NCI-H1436 (cell line): ENCODE results near the gene DAPK1.

Experiments used
- DNase-seq: peaks from one replicate; lab custom pipeline; 2025; lab: John Stamatoyannopoulos, UW

Gene DAPK1

GRCh38 chr9:87668722-87669121 lies 171.1 kb downstream of the DAPK1 start:
- no peak for DNase-seq

DNA sequence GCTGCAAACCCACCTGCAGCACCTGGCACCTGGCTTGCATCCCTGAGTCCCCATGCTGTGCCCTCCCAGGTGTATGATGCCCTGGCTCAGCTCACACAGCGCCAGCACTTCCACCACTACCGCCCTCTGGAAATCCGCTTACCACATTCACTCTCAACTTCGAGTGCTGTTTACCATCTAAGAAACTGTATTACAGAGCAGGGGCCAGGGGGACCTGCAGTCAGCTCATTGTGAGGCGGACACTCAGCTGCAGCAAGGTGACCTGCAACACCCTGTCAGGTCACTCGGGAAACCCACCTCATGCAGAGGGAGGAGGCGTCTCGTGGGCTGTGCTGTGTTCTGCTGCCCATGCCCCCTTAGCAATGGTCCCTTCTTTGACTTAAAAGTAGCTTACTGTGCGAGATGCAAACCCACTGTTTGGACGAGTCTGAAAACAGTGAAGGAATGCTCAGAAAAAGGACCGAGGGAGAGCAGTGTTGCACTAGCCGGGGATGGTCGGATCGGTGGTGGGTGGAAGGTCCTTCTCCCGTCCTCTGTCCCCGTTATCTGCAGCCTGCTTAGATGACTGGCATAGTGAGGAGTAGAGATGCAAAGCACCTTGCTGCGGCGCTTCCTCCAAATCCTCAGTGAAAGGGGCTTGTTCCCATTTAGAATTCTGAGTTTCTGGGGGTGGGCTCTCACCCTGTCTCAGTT lies 173.1 kb downstream of the DAPK1 start:
- no peak for DNase-seq

DNA sequence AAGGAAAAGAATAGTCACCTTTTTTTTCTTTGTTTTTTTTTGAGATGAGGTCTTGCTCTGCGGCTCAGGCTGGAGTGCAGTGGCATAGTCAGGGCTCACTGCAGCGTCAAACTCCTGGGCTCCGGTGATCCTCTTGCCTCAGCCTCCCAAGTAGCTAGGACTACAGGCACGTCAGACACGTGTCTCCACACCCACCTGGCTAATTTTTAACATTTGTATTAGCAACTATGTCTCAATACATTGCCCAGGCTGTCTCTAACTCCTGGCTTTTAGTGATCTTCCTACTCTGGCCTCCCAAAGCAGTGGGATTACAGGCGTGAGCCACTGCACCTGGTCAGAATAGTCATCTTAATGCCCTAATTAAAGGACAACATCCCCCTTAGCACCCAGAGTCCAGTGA lies 173.8 kb downstream of the DAPK1 start:
- DNase-seq, result no peak

DNA sequence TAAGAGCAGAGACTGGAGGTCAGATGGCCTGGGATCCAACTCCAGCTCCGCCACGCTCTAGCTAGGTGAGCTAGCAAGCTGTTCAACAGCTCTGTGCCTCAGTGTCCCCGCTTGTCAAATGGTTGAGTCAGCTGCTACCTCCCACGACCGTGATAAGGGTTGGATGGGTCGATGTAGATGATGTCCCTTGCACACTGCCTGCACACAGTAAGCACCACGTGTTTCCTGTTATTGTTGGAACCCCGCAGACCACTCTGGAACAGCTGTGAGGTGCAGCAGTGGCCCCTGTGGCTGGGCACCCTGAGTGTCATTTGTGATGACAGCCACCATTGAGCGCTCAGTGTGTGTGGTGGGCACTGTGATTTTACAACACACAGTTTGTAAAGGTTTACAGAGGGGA lies 174.3 kb downstream of the DAPK1 start:
- no peak for DNase-seq

DNA sequence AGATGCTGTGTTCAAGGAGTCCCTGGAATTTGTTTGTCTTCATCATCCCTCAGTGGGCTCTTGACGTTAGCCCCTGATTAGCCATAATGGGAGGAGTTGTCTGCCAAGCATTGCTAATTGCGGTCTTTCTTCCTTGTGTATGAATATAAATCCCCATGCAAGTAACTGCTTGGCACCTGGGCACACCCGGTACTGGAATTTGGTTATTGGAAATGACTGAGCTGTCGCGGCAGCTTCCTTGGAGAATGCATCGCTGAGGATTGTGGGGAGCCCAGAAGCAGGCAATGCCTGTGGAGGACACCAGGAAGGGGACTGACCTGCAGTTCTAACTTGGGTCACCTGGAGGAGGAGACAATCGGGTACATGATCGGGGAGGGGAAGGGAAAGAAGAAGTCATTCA lies 174.9 kb downstream of the DAPK1 start:
- DNase-seq, result no peak

DNA sequence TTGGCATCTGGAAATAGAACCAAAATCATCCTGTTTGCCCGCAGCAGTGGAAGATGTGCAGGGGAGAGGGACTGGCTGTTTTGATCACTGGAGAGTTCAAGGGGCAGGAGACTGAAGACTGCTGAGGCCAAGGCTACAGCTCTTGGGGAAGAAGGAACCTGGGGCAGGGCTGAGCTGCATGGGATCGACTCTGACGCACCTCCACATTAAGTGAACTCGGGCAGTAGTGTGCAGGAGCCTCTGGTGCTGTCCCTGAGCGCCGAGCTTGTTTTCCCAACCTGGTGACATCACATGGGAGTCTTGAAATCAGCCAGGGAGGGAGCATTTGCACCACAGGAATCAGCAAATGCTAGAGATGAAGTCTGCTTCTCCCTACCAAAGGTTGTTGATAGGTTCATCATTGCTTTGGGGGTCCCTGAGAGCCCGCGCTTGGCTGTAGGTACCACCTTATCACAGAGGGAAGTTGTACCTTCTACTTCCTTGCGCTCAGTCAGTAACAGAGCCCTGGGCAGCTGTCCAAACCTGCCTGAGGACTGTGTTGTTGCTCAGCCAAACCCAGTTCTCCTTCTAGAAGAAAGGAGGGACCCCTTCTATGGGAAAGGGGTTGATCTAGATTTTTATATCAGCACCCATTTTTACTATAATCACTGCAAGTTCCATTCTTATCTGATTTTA lies 175.9 kb downstream of the DAPK1 start:
- no peak for DNase-seq

- no peak for DNase-seq
These were observed 177.1 kb downstream of the DAPK1 start for GRCh38 chr9:87674565-87675299.

DNA sequence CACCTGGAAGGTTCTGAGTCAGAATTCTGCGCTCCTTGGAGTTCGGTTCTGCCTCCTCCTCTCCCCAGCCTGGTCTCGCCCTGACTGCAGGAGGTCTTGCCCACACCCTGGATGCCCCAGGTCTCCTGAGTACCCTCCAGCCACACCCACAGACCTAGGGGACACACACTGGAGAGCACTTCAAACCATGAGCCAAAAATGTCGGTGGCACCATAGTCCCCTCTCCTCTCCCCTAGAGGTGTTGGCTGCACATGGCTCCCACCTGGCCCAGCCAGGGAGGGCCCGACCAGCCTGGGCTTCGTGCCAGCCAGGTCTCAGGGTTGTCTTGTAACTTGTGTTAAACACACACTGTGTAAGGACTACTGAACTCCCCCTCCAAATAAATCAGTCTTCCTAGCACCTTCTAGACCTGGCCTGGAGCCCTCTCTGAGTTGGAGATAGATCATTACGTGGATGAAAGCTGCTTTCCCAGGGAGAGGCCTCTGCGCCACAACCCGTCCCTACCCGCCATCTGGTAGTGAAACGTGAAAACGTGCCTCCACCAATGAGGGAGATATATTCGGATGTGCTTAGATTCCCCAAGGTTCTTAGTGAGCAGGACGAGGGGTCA lies 178.3 kb downstream of the DAPK1 start:
- no peak for DNase-seq

DNA sequence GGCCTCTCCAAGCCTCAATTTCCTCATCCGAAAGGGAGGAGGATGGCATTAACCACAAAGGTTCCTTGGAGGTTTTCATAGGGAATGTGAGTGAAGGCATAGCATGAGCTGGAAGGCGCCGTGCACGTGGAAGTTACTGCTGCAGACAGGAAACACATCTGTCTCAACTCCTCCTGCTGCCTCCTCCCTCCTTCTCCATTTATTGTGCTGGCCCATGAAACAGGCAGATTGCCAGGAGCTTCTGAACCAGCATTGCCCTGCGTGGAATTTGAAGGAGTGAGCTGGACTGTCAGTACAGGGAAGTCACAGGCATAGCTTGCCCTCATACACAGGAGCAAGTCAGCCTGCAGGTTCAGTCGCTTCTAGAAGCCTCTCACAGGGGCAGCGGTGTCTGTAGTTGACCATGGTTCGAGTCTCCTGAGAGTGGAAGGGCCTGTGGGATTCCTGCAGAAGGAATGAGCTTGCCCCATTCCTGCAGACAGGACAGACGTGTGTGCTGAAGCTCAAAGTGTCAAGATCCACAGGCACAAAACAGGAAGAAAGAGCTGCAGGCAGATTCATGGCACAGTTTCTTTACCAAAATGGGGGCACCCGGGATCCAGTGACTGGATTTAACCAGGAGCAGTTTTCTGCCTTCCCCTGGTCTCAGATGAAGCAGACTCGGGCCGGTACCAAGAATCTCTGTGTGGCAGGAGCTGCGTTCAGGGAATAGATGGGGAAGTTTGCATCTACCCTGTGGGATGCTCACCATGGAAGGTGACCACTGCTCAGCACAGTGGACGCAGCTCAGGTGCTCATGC lies 179.5 kb downstream of the DAPK1 start:
- DNase-seq, result no peak

DNA sequence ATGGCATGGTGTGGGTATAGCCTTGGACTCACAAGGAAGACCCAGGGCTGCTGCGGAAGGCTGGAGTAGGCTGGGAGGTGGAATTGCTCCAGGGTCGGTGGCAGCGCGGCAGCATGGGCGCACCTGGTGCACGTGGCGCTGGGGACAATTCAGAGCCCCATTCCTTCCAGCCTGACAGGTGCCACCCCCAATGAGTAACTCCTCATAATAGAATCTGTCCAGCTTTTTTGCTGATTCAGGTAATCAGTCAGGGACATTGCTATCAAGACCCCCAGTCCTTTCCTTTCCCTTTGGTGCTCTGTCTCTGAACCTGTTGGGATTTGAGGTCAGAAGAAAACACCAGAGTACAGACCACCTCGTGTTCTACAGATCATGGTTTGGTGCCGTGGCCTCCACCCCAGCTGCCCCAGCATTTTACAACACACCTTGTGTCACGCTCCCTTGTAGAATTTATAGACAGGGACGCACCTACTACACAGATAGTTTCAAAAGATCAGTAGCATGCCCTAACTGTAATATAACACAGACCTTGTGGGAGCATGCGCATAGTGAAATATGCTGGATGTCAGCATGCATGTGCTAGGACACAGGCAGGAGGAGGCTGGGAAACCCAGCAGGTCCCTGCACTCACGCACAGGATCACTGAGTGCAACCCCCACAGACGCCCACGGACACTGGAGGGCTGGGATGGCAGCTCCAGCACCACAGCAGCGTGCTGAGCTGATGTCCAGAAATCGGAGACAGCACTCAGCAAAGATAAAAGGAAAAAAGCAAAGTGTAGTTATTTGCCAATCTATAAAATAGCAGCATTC lies 180.3 kb downstream of the DAPK1 start:
- no peak for DNase-seq

GRCh38 chr9:87678650-87679355 lies 181.1 kb downstream of the DAPK1 start:
- peak; percentile 6 for DNase-seq

GRCh38 chr9:87681271-87682061 lies 183.8 kb downstream of the DAPK1 start:
- DNase-seq, result no peak

GRCh38 chr9:87682085-87682484 lies 184.4 kb downstream of the DAPK1 start:
- DNase-seq, result no peak

- DNase-seq, result no peak
These were observed 185.0 kb downstream of the DAPK1 start for GRCh38 chr9:87682618-87683017.

GRCh38 chr9:87683751-87684626 lies 186.3 kb downstream of the DAPK1 start:
- DNase-seq, result no peak

- no peak for DNase-seq
These were observed 187.1 kb downstream of the DAPK1 start for GRCh38 chr9:87684627-87685219.

DNA sequence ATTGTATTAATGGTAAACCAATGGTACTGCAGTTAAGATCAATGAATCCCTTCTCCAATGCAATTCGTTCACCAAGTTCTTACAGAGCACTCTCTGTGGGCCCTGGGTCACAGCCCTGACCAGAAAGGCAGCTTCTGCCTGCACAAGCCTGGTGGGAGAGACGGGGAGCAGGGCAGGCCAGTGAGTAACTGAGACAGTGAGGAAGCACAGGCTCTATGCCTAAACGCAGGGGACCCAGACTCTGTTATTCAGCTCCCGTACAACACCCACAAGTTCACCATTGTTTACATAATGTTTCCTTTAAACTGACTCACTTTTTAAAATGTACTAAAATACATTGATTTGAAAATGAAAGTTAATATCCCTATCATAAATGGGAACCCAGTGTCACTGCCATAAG lies 187.8 kb downstream of the DAPK1 start:
- DNase-seq, result no peak

DNA sequence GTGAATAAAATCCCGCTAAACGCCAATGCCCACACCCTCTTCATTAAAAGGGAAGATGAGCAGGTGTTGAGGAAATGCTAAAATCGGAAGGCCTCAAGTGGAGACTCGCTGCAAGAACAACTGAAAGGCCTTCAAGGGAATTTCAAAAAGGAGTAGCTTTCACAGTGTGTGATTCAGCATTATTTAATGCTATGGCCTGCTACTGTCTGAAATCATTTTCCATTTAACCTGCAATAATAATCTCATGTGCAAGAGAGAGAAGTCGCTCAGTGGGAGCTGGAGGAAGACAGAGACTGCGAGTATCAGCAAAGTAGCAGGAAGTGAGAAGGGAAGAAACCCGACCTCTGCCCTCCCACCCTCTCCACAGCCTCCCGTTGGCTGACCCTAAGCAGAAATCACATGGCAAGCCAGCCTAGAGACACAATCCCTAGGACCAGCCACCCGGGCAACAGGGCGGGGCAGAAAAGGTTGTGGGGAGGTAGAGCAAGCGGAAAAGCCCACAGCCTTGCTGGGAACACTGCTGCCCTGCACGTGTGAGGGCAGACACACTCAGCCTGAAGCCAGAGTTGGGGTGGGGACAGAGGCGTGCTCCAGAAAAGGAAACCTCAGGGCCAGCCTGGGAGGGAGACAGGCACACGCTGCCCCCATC lies 188.3 kb downstream of the DAPK1 start:
- DNase-seq, result no peak
